HL-60/S4 treated with phorbol 12-myristate 13-acetate at 8.2 ng/mL for 4 days and 3 days (cell line): ENCODE measurements around the gene NUDT3.
"Not testable (repeated sequence)": the region's sequence is repeated elsewhere in the genome, so short reads cannot be mapped to it uniquely, and the experiment has no call there.

Source experiments
- in situ Hi-C: fragments of 300-500 bp; cut with MboI; formaldehyde crosslinking; loops from 2 replicates; pipeline ENCODE4 v1.15.0; 2022; ENCODE audit warnings: low sequenced_read_pairs

The NUDT3 gene

GRCh38 chr6:34347303-34347702 lies 45.2 kb downstream of the NUDT3 start:
- in situ Hi-C loops, result no loop called here

- in situ Hi-C loops, result no loop called here
Measured at GRCh38 chr6:34346175-34347119, 46.0 kb downstream of the NUDT3 start.

- in situ Hi-C loops, result no loop called here
Measured at GRCh38 chr6:34343806-34344205, 48.7 kb downstream of the NUDT3 start.

GRCh38 chr6:34342247-34342646 lies 50.2 kb downstream of the NUDT3 start:
- in situ Hi-C loops, result no loop called here

- in situ Hi-C loops, result no loop called here
Measured at GRCh38 chr6:34341481-34341971, 50.9 kb downstream of the NUDT3 start.

GRCh38 chr6:34340906-34341480 lies 51.5 kb downstream of the NUDT3 start:
- in situ Hi-C loops, result no loop called here

- in situ Hi-C loops, result no loop called here
Measured at GRCh38 chr6:34340394-34340793, 52.1 kb downstream of the NUDT3 start.

- in situ Hi-C loops, result no loop called here
Measured at GRCh38 chr6:34339971-34340370, 52.5 kb downstream of the NUDT3 start.

GRCh38 chr6:34339432-34339831 lies 53.0 kb downstream of the NUDT3 start:
- in situ Hi-C loops, result no loop called here

- in situ Hi-C loops, result no loop called here
Measured at GRCh38 chr6:34338811-34339210, 53.7 kb downstream of the NUDT3 start.

- in situ Hi-C loops, result no loop called here
Measured at GRCh38 chr6:34338377-34338776, 54.1 kb downstream of the NUDT3 start.

GRCh38 chr6:34334796-34335416 lies 57.6 kb downstream of the NUDT3 start:
- in situ Hi-C loops, result no loop called here

GRCh38 chr6:34333858-34334257 lies 58.6 kb downstream of the NUDT3 start:
- in situ Hi-C loops, result no loop called here

GRCh38 chr6:34332251-34333198 lies 59.9 kb downstream of the NUDT3 start:
- in situ Hi-C loops, result no loop called here

GRCh38 chr6:34331371-34332050 lies 61.0 kb downstream of the NUDT3 start:
- in situ Hi-C loops, result no loop called here

- in situ Hi-C loops, result not testable (repeated sequence)
Measured at GRCh38 chr6:34329814-34330213, 62.7 kb downstream of the NUDT3 start.

GRCh38 chr6:34328969-34329368 lies 63.5 kb downstream of the NUDT3 start:
- in situ Hi-C loops, result no loop called here

- in situ Hi-C loops, result not testable (repeated sequence)
Measured at GRCh38 chr6:34327313-34328205, 64.9 kb downstream of the NUDT3 start.

GRCh38 chr6:34325633-34326032 lies 66.8 kb downstream of the NUDT3 start:
- in situ Hi-C loops, result no loop called here
